LNCAP (cell line): ENCODE results near the gene SYCP3.

ENCODE experiments used
- CTCF ChIP-seq: fragments of 450-650 bp; IDR thresholded peaks from 2 replicates; pipeline ENCODE4 v1.5.1; 2017; ENCODE audit warnings: mild to moderate bottlenecking

SYCP3 gene

GRCh38 chr12:101759396-101760047 lies 20.3 kb upstream of the SYCP3 start:
- TF ChIP-seq CTCF, result peak; percentile 71

- no peak for TF ChIP-seq CTCF
Measured at GRCh38 chr12:101750152-101750551, 10.9 kb upstream of the SYCP3 start.

GRCh38 chr12:101749657-101750056 lies 10.4 kb upstream of the SYCP3 start:
- no peak for TF ChIP-seq CTCF

- TF ChIP-seq CTCF, result no peak
Measured at GRCh38 chr12:101748907-101749306, 9.6 kb upstream of the SYCP3 start.

- no peak for TF ChIP-seq CTCF
Measured at GRCh38 chr12:101747697-101748096, 8.4 kb upstream of the SYCP3 start.

- TF ChIP-seq CTCF, result no peak
Measured at GRCh38 chr12:101746661-101747060, 7.4 kb upstream of the SYCP3 start.

GRCh38 chr12:101746196-101746595 lies 6.9 kb upstream of the SYCP3 start:
- no peak for TF ChIP-seq CTCF

GRCh38 chr12:101745481-101745880 lies 6.2 kb upstream of the SYCP3 start:
- TF ChIP-seq CTCF, result no peak
